Tibial artery (tissue), 4 donors: Measurements from ENCODE around the gene TAS2R38.

Source experiments
- DNase-seq, 2 donors: peaks; one replicate each; pipeline ENCODE4 v3.0.0-alpha.2; 2019
- H3K27ac ChIP-seq, 2 donors: fragments of 200-600 bp; sonication (generic) in 1 of 2; 1 replicate in 1 of 2; 2 replicates in 1 of 2; pipeline ENCODE4 v1.5.1; 2018 to 2019; ENCODE audit warnings: mild to moderate bottlenecking in 1 of 2
- H3K27me3 ChIP-seq, 2 donors: fragments of 200-600 bp; sonication (generic) in 1 of 2; one replicate each; pipeline versions ENCODE4 v1.5.1 to v1.6.0; 2016 to 2019
- H3K36me3 ChIP-seq, 3 donors: fragments of 200-600 bp; sonication (generic) in 2 of 3; one replicate each; pipeline ENCODE4 v1.5.1; 2016 to 2019; ENCODE audit warnings: mild to moderate bottlenecking in 2 of 3
- H3K4me1 ChIP-seq, 4 donors: fragments of 200-600 bp; sonication (generic) in 2 of 4; 1 replicate in 3 of 4; 2 replicates in 1 of 4; pipeline ENCODE4 v1.5.1; 2016 to 2019
- H3K4me3 ChIP-seq, 2 donors: fragments of 200-600 bp; sonication (generic) in 1 of 2; 1 replicate in 1 of 2; 2 replicates in 1 of 2; pipeline ENCODE4 v1.5.1; 2018 to 2019; ENCODE audit warnings: mild to moderate bottlenecking in 2 of 2
- H3K9me3 ChIP-seq, 3 donors: fragments of 200-600 bp; sonication (generic) in 1 of 3; one replicate each; pipeline ENCODE4 v1.5.1; 2016 to 2019
- intact Hi-C: fragments of 100-400 bp; cut with DNase I; formaldehyde crosslinking; loops from one replicate; pipeline ENCODE4 v1.15.0; 2023; ENCODE audit warnings: low total_unique reads
- TF ChIP-seq, protein P1 (sequence below), 2 experiments: fragments of 200-600 bp in 1 of 2; fragments of 450-650 bp in 1 of 2; IDR thresholded peaks; one replicate each; pipeline ENCODE4 v1.5.1; 2017 to 2019; ENCODE audit warnings: antibody characterized with exemption in 2 of 2, mild to moderate bottlenecking in 1 of 2, moderate library complexity in 1 of 2

The TAS2R38 gene

DNA sequence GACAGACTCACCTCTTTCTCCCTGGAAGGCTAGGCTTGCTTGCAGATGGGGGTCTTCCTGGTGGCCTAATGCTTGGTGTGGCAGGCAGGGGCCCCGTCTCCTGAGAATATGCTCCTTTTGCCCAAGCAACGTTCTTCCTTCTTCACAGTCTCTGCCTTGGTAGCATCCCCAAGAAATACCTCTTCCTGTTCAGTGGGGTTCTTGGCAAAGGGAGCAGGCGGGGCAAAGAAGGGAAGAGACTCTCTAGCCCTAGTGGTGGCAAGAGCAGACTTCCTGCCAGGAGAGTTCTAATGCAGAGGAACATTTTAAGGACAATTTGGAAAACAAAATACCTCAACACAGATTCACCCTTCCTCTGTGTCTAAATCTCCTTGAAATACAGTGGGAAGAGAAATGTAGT is 26.8 kb downstream of the TAS2R38 start, which contains the start of gene CLEC5A:
Gene CLEC5A, minus strand, starts transcription at position 179 of the 400 bp plus-strand sequence. CDS start 682 bp downstream, outside the sequence.
- Histone ChIP-seq H3K4me1 (no peaks in the 10 kb centered on the region), H3K27ac (no peak within 1 kb of the TSS), H3K27me3 (no peaks in the 10 kb centered on the region), H3K4me3 (no peak within 1 kb of the TSS), H3K36me3 (no peaks in the 10 kb centered on the region), H3K9me3 (peaks cover 0 to 10% (median 0%) of the 10 kb centered on the region in 3 donors)
- intact Hi-C loops: no loop called here
- DNase-seq: no peak
- TF ChIP-seq, protein P1, sequence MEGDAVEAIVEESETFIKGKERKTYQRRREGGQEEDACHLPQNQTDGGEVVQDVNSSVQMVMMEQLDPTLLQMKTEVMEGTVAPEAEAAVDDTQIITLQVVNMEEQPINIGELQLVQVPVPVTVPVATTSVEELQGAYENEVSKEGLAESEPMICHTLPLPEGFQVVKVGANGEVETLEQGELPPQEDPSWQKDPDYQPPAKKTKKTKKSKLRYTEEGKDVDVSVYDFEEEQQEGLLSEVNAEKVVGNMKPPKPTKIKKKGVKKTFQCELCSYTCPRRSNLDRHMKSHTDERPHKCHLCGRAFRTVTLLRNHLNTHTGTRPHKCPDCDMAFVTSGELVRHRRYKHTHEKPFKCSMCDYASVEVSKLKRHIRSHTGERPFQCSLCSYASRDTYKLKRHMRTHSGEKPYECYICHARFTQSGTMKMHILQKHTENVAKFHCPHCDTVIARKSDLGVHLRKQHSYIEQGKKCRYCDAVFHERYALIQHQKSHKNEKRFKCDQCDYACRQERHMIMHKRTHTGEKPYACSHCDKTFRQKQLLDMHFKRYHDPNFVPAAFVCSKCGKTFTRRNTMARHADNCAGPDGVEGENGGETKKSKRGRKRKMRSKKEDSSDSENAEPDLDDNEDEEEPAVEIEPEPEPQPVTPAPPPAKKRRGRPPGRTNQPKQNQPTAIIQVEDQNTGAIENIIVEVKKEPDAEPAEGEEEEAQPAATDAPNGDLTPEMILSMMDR (IDR thresholded peaks at IDR 0.05): no peak

DNA sequence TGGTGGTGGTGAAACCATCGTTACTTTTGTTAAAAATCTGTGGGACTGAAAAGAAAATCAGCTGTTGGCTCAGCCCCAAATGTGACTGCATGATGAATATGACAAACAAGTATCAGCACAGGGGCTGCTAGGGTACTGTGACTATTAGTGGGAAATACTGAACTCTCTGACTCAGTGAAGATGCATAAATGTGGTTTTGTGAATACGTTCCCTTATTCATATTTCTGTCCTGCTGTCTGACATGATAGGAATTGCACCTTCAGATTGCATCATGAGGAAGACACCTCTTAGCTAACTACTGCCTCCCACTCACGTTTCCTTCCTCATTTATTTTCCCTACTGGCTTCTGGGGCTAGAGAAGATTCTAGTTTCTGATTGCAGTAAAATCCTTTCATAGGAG is 28.2 kb downstream of the TAS2R38 start:
- intact Hi-C loops: no loop called here
- H3K9me3 ChIP-seq: peaks cover 0 to 15% (median 6%) of the 10 kb centered on the region in 3 donors
- no peaks in the 10 kb centered on the region for H3K36me3 ChIP-seq
- H3K4me3 ChIP-seq: no peak overlapping the region
- no peaks in the 10 kb centered on the region for H3K4me1 ChIP-seq
- no peak overlapping the region for H3K27ac ChIP-seq
- H3K27me3 ChIP-seq: no peaks in the 10 kb centered on the region
- TF ChIP-seq, protein P1 (IDR thresholded peaks at IDR 0.05): no peak
- DNase-seq: no peak

DNA sequence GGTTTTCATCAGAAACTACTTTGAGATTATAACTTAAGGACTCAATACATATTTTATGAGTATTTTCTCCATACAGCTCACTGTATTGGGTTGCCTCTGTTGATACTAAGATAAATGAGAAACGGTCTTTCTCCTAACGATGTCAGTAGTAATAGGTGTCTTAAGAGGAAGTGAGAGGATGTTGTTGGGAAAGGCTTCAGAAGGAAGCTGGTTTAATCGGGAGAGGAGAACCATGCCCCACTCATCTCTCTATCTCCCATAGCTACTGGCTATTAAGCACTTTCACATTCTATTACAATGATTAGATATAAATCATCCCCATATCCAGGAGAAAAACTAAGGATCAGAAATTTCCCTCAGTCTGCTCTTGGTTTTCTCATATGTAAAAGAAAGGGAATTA is 28.8 kb downstream of the TAS2R38 start:
- TF ChIP-seq, protein P1 (IDR thresholded peaks at IDR 0.05): no peak
- Histone ChIP-seq H3K27me3 (no peaks in the 10 kb centered on the region), H3K4me1 (no peaks in the 10 kb centered on the region), H3K9me3 (peaks cover 0 to 15% (median 6%) of the 10 kb centered on the region in 3 donors), H3K27ac (no peak overlapping the region), H3K36me3 (no peaks in the 10 kb centered on the region), H3K4me3 (no peak overlapping the region)
- intact Hi-C loops: no loop called here
- DNase-seq: no peak

DNA sequence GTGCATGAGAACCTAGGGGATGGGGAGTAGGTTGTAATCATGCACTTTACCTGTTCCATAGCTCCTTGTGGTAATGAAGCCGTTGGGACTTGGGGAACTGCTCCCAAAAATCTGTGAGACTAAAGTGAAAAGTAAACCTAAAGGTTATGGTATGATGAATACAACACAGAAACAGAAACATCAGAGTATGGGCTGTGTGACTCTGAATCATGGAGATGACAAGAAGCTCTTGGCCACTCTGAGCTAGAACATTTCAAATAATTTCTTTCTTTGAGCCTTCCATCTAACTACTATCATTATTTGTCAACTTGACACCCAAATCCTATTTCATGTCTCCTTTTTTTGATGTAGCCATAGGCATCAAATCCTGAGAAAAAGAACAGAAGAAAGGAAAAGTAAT is 29.7 kb downstream of the TAS2R38 start:
- Histone ChIP-seq H3K27ac (no peak overlapping the region), H3K4me3 (no peak overlapping the region), H3K36me3 (no peaks in the 10 kb centered on the region), H3K4me1 (no peaks in the 10 kb centered on the region), H3K27me3 (no peaks in the 10 kb centered on the region), H3K9me3 (peaks cover 0 to 15% (median 6%) of the 10 kb centered on the region in 3 donors)
- intact Hi-C loops: no loop called here
- no peak for DNase-seq
- TF ChIP-seq, protein P1 (IDR thresholded peaks at IDR 0.05): no peak

DNA sequence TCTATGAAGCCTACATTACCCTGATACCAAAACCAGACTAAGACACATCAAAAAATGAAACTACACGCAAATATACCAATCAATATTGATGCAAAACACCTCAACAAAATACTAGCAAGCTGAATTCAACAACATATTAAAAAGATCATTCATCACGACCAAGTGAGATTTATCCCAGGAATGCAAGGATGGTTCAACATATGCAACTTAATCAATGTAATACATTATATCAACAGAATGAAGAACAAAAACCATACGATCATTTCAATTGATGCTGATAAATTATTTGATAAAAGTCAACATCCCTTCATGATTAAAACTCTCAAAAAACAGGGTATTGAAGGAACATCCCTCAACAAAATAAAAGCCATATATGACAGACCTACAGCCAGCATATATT is 32.5 kb downstream of the TAS2R38 start:
- no peaks in the 10 kb centered on the region for H3K27me3 ChIP-seq
- no peak overlapping the region for H3K4me3 ChIP-seq
- no peak for DNase-seq
- peaks cover 0 to 15% (median 6%) of the 10 kb centered on the region in 3 donors for H3K9me3 ChIP-seq
- TF ChIP-seq, protein P1 (IDR thresholded peaks at IDR 0.05): no peak
- H3K4me1 ChIP-seq: no peaks in the 10 kb centered on the region
- intact Hi-C loops: no loop called here
- no peak overlapping the region for H3K27ac ChIP-seq
- no peaks in the 10 kb centered on the region for H3K36me3 ChIP-seq

DNA sequence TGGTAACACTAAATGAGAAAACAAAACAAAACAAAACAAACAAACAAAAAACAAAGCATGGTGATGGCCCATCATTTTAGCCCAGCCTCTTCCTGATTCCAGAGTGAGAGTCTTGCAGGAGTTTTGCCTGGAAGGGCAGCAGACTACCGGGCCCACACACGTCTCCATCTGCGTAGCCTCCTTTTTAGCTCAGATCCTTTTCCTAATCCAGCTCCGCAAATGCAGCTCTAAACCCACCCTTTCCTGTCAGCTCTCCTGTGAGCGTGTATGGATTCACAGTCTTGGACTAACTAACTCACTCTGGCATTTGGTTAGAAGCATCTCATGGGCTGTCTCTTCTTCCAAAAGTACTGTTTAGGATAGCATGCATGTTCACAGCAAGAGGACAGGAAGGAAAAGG is 43.4 kb downstream of the TAS2R38 start:
- no peaks in the 10 kb centered on the region for H3K27me3 ChIP-seq
- no peaks in the 10 kb centered on the region for H3K4me1 ChIP-seq
- H3K36me3 ChIP-seq: no peaks in the 10 kb centered on the region
- intact Hi-C loops: no loop called here
- peaks cover 0 to 4% (median 0%) of the 10 kb centered on the region in 3 donors for H3K9me3 ChIP-seq
- H3K4me3 ChIP-seq: no peak overlapping the region
- TF ChIP-seq, protein P1 (IDR thresholded peaks at IDR 0.05): no peak
- no peak for DNase-seq
- no peak overlapping the region for H3K27ac ChIP-seq
